Suprapubic skin (tissue), 4 donors: ENCODE measurements around the gene CES2. TPM values are rescaled to one million over a fixed set of nuclear protein-coding genes. Genes with fewer than 3 reads are reported as not detected.
"Not testable (repeated sequence)": the region's sequence is repeated elsewhere in the genome, so short reads cannot be mapped to it uniquely, and the experiment has no call there.

Experiments used
- DNase-seq, 2 donors: peaks; one replicate each; pipeline ENCODE4 v3.0.0-alpha.2; 2019; ENCODE audit warnings: low spot score in 2 of 2
- H3K27ac ChIP-seq: fragments of 200-600 bp; sonication (generic); one replicate; pipeline ENCODE4 v1.5.1; 2019
- H3K27me3 ChIP-seq: fragments of 200-600 bp; sonication (generic); one replicate; pipeline ENCODE4 v1.5.1; 2019
- H3K36me3 ChIP-seq: fragments of 200-600 bp; sonication (generic); one replicate; pipeline ENCODE4 v1.5.1; 2019
- H3K4me1 ChIP-seq: fragments of 200-600 bp; sonication (generic); one replicate; pipeline ENCODE4 v1.5.1; 2019
- H3K4me3 ChIP-seq: fragments of 200-600 bp; sonication (generic); one replicate; pipeline ENCODE4 v1.5.1; 2019; ENCODE audit warnings: mild to moderate bottlenecking
- H3K9me3 ChIP-seq: fragments of 200-600 bp; sonication (generic); one replicate; pipeline ENCODE4 v1.5.1; 2019
- CTCF ChIP-seq, 2 donors: fragments of 200-600 bp in 1 of 2; fragments of 450-650 bp in 1 of 2; sonication (generic) in 1 of 2; IDR thresholded peaks; one replicate each; pipeline ENCODE4 v1.5.1; 2016 to 2019; ENCODE audit warnings: antibody characterized with exemption in 2 of 2, mild to moderate bottlenecking in 1 of 2, moderate library complexity in 1 of 2
- EP300 ChIP-seq: sonication (generic); formaldehyde crosslinking; IDR thresholded peaks from one replicate; pipeline ENCODE4 v1.6.1; 2017; ENCODE audit warnings: antibody characterized with exemption
- POLR2A ChIP-seq, 2 donors: fragments of 450-650 bp; IDR thresholded peaks; one replicate each; pipeline ENCODE4 v1.6.1; 2017; ENCODE audit warnings: antibody characterized with exemption in 2 of 2, mild to moderate bottlenecking in 2 of 2, moderate library complexity in 2 of 2
- POLR2AphosphoS5 ChIP-seq, 3 donors: sonication (generic); formaldehyde crosslinking; IDR thresholded peaks; one replicate each; pipeline ENCODE4 v1.6.1; 2017; ENCODE audit warnings: antibody characterized with exemption in 3 of 3
- WGBS: methylation state at CpG from one replicate; pipeline ENCODE4 v1.1.5; 2018; 5-methylcytosine and 5-hydroxymethylcytosine counted together
- total RNA-seq, 4 donors: library from RNA; depleted of rRNA; stranded (reverse); fragments of >200 nt; gene quantifications; one replicate each; pipeline ENCODE4 v1.1.0, GENCODE V29; 2016

The CES2 gene
- total RNA-seq, 4 donors from 2014 or later = 33.6 to 56.0 (median 42.3) TPM

- TF ChIP-seq CTCF (IDR thresholded peaks at IDR 0.05) (peak; percentile 44 to 70), POLR2AphosphoS5 (IDR thresholded peaks at IDR 0.05) (no peak), POLR2A (IDR thresholded peaks at IDR 0.05) (no peak), EP300 (no peak)
Measured at GRCh38 chr16:66954097-66954659, 18.9 kb downstream of the CES2 start.

GRCh38 chr16:66955363-66956153, 20.2 kb downstream of the CES2 start:
- H3K4me1 ChIP-seq = peaks cover 14% of the 10 kb centered on the region
- H3K27ac ChIP-seq, H3K36me3 ChIP-seq, DNase-seq, H3K9me3 ChIP-seq, H3K4me3 ChIP-seq, H3K27me3 ChIP-seq: not testable (repeated sequence)
- WGBS = 76% methylated on average over 17 of the region's 17 CpGs

More at GRCh38 chr16:66954097-66954659, 18.9 kb downstream of the CES2 start:
- peaks cover 5% of the 10 kb centered on the region for H3K4me1 ChIP-seq
- 12% methylated on average over 8 of the region's 8 CpGs for WGBS
- no peaks in the 10 kb centered on the region for H3K9me3 ChIP-seq
- peaks cover under 1% of the 10 kb centered on the region for H3K27me3 ChIP-seq
- no peaks in the 10 kb centered on the region for H3K36me3 ChIP-seq
- H3K4me3 ChIP-seq = no peak overlapping the region
- no peak for DNase-seq
- no peak overlapping the region for H3K27ac ChIP-seq

GRCh38 chr16:66956154-66956457, 20.8 kb downstream of the CES2 start:
- 92% methylated on average over 1 of the region's 1 CpG for whole genome bisulfite sequencing
- H3K4me1 ChIP-seq = peaks cover 17% of the 10 kb centered on the region
- H3K27me3 ChIP-seq, H3K9me3 ChIP-seq, H3K27ac ChIP-seq, H3K4me3 ChIP-seq, DNase-seq, H3K36me3 ChIP-seq: not testable (repeated sequence)

DNA sequence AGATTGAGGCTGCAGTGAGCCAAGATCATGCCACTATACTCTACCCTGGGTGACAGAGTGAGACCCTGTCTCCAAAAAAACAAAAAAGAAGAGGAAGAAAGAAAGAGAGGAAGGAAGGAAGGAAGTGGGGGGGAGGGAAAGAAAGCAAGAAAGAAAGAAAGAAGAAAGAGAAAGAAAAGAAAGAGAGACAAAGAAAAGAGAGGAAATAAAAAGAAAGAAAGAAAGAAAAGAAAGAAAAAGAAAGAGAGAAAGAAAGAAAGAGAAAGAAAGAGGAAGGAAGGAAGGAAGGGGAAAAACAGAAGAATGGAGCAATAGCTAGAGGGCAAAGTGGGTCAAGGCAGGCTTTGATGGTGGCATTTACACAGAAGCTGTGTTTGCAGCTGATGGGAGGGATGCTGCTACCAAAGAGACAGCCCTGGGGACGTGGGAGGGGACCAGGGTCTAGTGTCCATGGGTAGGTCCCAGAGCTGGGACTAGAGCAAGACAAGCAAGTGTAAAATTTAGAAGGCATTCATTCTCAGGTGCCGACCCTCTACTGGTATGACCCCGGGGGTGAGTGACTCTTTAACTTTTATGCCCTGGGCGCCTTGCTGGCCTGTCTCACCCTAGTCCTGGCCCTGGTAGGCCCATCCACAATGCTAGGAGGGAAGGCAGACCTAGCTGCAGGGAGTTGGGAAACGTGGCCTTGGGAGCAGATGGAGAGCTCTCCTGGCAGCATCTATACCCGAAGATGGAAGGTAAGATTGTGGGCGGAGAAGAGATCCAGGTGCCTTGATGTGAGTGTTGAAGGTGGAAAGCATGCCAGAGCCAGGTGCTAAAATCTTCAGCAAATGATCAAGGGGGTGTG, 23.8 kb downstream of the CES2 start:
- H3K36me3 ChIP-seq = no peaks in the 10 kb centered on the region
- H3K4me3 ChIP-seq = no peak overlapping the region
- WGBS = 56% methylated on average over 7 of the region's 7 CpGs
- peaks cover 38% of the 10 kb centered on the region for H3K4me1 ChIP-seq
- no peak for DNase-seq
- H3K9me3 ChIP-seq = no peaks in the 10 kb centered on the region
- TF ChIP-seq POLR2AphosphoS5 (IDR thresholded peaks at IDR 0.05) (no peak), EP300 (no peak), CTCF (IDR thresholded peaks at IDR 0.05) (no peak), POLR2A (IDR thresholded peaks at IDR 0.05) (no peak)
- H3K27me3 ChIP-seq = no peaks in the 10 kb centered on the region
- H3K27ac ChIP-seq = no peak overlapping the region

DNA sequence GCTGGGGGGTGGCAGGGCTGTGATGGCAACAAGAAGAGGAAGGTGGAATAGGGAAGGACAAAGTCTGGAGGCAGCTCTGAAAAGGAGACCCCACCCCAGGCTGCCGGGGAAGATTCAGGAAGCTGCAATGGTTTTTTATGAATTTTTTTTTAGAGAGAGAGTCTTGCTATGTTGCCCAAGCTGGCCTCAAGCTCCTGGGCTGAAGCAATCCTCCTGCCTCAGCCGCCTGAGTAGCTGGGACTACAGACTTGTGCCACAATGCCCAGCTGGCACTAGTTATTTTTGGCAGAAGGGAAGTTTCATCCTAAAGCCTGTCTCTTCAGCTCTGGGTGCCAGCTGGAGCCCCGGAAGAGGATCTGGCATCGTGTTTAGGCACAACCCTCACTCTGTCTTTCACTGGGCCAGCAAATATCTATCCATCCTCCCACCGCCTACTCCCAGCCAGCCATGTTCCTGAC, 24.4 kb downstream of the CES2 start:
- Histone ChIP-seq H3K4me1 (peaks cover 38% of the 10 kb centered on the region), H3K36me3 (no peaks in the 10 kb centered on the region), H3K27me3 (no peaks in the 10 kb centered on the region), H3K9me3 (no peaks in the 10 kb centered on the region), H3K27ac (no peak overlapping the region), H3K4me3 (no peak overlapping the region)
- TF ChIP-seq POLR2AphosphoS5 (IDR thresholded peaks at IDR 0.05) = no peak
- no peak for TF ChIP-seq POLR2A (IDR thresholded peaks at IDR 0.05)
- no peak for TF ChIP-seq CTCF (IDR thresholded peaks at IDR 0.05)
- no peak for TF ChIP-seq EP300
- DNase-seq = no peak
- WGBS = 40% methylated on average over 5 of the region's 5 CpGs

DNA sequence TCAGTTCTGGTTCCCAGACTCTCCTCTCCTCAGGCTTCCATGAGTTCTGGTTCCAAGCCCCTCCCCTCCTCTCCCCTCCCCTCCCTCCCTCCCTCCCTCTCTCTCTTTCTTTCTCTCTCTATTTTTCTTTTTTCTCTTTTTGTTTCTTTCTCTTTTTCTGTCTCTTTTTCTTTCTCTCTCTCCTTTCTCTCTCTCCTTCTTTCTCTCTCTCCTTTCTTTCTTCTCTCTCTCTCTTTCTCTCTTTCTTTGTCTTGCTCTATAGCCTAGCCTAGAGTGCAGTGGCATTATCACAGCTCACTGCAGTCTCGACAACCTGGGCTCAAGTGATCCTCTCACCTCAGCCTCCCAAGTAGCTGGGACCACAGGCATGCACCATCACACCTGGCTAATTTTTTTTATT, 25.0 kb downstream of the CES2 start:
- Histone ChIP-seq H3K36me3 (no peaks in the 10 kb centered on the region), H3K4me1 (peaks cover 38% of the 10 kb centered on the region)
- no peak for DNase-seq

More for the DNA sequence above, 25.0 kb downstream of the CES2 start:
- Histone ChIP-seq H3K4me3 (no peak overlapping the region), H3K27me3 (no peaks in the 10 kb centered on the region), H3K9me3 (no peaks in the 10 kb centered on the region), H3K27ac (no peak overlapping the region)
- TF ChIP-seq POLR2AphosphoS5 (IDR thresholded peaks at IDR 0.05) = no peak
- TF ChIP-seq EP300 = no peak
- TF ChIP-seq CTCF (IDR thresholded peaks at IDR 0.05) = no peak
- no peak for TF ChIP-seq POLR2A (IDR thresholded peaks at IDR 0.05)
- WGBS = 88% methylated on average over 1 of the region's 1 CpG
